ENCODE data around the gene SIRT7.

DNA sequence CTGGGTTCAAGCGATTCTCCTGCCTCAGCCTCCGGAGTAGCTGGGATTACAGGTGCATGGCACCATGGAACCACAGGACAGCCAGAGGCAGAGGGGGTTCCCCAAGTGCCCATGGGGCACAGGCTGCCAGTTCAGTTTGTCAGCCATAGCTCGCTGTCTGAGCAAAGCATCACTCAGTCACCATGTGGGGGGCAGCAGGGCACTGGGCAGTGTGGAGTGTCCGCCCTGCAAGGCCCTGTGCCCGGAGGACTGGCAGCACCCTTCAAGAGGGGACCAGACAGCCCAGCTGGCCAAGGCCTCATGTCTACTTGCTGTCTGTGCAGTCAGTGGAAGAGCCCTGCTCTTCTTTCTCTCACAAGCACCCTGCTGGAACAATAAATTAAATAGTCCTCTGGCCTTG, 33.0 kb downstream of the SIRT7 start:
- TF ChIP-seq TAF1 (IDR thresholded peaks at IDR 0.05; ENCODE audit: low read depth) (no peak), YY1 (IDR thresholded peaks at IDR 0.05; ENCODE audit: low read depth) (no peak)

Data from Ishikawa (cell line).